ENCODE data around the gene TEX38. TPM values are rescaled to one million over a fixed set of nuclear protein-coding genes. Genes with fewer than 3 reads are reported as not detected.

The TEX38 gene
- total RNA-seq, 1 donor from 2014 or later, result 0.22 TPM

DNA sequence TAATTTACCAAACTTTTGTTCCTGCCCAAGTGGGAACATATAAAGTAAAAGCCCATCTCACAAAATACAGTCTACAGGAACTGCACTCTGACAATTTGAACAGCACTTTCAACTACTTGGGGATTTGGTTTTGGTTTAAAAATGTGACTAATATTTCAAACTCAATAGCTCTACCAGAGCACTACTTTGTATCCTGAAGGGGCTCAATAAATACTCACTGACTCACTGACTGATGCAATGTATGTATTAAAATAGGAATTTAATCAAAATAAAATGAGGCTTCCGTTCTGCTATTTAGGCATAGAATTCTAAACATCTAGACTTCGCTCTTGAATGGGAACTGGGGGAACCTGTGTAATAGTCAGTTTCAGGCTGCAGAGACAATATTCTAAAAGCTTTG lies 25.4 kb downstream of the TEX38 start:
- intact Hi-C loops (cut with micrococcal nuclease), result no loop called here
- Histone ChIP-seq H3K4me1 (peaks cover 23% of the 10 kb centered on the region), H3K27ac (replicated peaks) (no peak overlapping the region), H3K27me3 (ENCODE audit: low read depth) (no peaks in the 10 kb centered on the region), H3K36me3 (peaks cover 46% of the 10 kb centered on the region), H3K4me3 (no peak overlapping the region), H3K9me3 (replicated peaks) (no peaks in the 10 kb centered on the region)
- DNase-seq, result no peak
- TF ChIP-seq, protein P1, sequence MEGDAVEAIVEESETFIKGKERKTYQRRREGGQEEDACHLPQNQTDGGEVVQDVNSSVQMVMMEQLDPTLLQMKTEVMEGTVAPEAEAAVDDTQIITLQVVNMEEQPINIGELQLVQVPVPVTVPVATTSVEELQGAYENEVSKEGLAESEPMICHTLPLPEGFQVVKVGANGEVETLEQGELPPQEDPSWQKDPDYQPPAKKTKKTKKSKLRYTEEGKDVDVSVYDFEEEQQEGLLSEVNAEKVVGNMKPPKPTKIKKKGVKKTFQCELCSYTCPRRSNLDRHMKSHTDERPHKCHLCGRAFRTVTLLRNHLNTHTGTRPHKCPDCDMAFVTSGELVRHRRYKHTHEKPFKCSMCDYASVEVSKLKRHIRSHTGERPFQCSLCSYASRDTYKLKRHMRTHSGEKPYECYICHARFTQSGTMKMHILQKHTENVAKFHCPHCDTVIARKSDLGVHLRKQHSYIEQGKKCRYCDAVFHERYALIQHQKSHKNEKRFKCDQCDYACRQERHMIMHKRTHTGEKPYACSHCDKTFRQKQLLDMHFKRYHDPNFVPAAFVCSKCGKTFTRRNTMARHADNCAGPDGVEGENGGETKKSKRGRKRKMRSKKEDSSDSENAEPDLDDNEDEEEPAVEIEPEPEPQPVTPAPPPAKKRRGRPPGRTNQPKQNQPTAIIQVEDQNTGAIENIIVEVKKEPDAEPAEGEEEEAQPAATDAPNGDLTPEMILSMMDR (IDR thresholded peaks at IDR 0.05; ENCODE audit: borderline replicate concordance), result no peak

DNA sequence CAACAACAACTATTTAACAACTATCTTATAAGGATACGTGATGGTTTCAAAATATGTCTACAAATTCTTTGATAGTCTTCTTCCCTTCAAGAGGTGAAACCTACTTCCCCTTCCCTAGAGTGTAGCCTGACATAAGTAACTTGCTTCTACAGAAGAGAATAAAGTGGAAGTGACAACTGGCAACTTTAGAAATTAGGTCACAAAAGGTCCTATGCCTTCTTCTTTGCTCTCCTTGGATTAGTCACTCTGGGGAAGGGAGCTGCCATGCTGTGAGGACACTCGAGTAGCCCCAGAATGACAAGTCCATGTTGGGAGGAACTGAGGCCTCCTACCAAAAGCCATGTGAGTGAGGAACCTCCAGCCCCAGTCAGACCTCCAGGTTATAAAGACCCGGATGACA lies 28.0 kb downstream of the TEX38 start:
- peaks cover 68% of the 10 kb centered on the region for H3K36me3 ChIP-seq
- H3K9me3 ChIP-seq (replicated peaks), result no peaks in the 10 kb centered on the region
- H3K27me3 ChIP-seq (ENCODE audit: low read depth), result no peaks in the 10 kb centered on the region
- DNase-seq, result no peak
- H3K27ac ChIP-seq (replicated peaks), result no peak overlapping the region
- TF ChIP-seq, protein P1 (IDR thresholded peaks at IDR 0.05; ENCODE audit: borderline replicate concordance), result no peak
- peaks cover 17% of the 10 kb centered on the region for H3K4me1 ChIP-seq
- intact Hi-C loops (cut with micrococcal nuclease), result no loop called here
- H3K4me3 ChIP-seq, result no peak overlapping the region

DNA sequence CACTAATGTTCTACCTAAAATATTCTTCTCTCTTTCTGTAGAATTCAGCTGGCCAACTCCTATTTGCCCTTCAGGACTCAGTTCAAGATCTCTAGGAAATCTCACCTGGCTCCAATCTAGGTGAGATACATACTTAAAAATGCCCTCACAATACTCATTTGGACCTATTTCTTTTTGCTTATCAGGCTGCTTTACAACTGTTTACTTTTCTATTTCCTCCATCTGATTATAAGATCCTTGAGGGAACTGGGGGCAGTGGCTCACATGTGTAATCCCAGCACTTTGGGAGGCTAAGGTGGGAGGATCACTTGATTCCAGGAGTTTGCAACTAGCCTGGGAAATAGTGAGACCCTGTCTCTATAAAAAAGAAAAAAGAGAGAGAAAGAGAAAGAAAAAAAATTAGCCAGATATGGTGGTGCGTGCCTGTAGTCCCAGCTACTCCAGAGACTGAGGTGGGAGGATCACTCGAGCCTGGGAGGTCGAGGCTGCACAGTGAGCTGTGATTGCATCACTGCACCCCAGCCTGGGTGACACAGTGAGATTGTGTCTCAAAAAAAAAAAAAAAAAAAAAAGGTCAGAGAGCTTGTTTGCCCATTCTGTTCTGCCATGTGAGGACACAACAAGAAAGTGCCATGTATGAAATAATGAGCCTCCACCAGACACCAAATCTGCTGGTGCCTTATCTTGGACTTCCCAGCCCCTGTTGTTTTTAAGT lies 32.4 kb downstream of the TEX38 start:
- TF ChIP-seq, protein P1 (IDR thresholded peaks at IDR 0.05; ENCODE audit: borderline replicate concordance), result no peak
- Histone ChIP-seq H3K9me3 (replicated peaks) (no peaks in the 10 kb centered on the region), H3K27me3 (ENCODE audit: low read depth) (no peaks in the 10 kb centered on the region), H3K4me3 (no peak overlapping the region), H3K27ac (replicated peaks) (no peak overlapping the region), H3K36me3 (peaks cover 82% of the 10 kb centered on the region), H3K4me1 (peaks cover 17% of the 10 kb centered on the region)
- intact Hi-C loops (cut with micrococcal nuclease), result no loop called here
- no peak for DNase-seq

DNA sequence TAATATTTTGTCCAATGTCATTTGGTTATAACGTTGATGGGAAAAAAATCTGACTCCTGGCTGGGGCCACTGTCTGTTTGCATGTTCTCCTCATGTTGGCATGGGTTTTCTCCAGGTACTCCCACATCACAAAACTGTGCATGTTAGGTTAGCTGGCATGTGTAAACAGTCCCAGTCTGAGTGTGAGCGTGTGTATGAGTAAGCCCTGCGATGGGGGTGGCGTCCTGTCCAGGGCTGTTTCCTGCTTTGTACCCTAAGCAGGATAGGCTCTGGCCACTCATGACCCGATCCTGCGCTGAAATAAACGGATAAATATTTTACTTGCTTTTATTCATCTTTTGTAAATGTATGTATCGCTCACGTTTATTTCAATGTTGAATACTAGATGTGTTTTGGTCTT lies 33.8 kb downstream of the TEX38 start:
- Histone ChIP-seq H3K4me3 (no peak overlapping the region), H3K9me3 (replicated peaks) (no peaks in the 10 kb centered on the region), H3K27me3 (ENCODE audit: low read depth) (no peaks in the 10 kb centered on the region), H3K4me1 (peaks cover 17% of the 10 kb centered on the region), H3K27ac (replicated peaks) (no peak overlapping the region), H3K36me3 (peaks cover 89% of the 10 kb centered on the region)
- intact Hi-C loops (cut with micrococcal nuclease), result no loop called here
- TF ChIP-seq, protein P1 (IDR thresholded peaks at IDR 0.05; ENCODE audit: borderline replicate concordance), result no peak
- DNase-seq, result no peak

DNA sequence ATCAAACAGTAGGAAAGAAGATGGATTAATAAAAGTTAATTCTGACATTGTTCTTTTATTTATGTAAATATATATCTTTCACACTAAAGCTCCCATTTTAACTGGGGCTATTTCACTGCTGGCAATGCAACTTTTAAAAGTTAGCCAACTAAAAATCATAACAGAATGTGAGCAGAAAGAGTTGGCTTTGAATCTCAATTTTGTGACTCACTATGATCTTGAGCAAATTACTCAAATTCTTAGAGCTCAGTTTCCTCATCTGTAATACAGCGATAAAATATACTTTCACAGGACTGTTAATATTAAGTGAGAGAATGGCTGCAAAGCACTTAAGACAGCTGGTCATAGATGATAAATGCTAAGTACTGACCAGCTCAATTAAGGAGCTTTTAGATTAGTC lies 36.5 kb downstream of the TEX38 start:
- intact Hi-C loops (cut with micrococcal nuclease), result no loop called here
- TF ChIP-seq, protein P1 (IDR thresholded peaks at IDR 0.05; ENCODE audit: borderline replicate concordance), result no peak

More for the DNA sequence above, 36.5 kb downstream of the TEX38 start:
- no peak for DNase-seq
- Histone ChIP-seq H3K36me3 (peaks cover 90% of the 10 kb centered on the region), H3K27me3 (ENCODE audit: low read depth) (no peaks in the 10 kb centered on the region), H3K9me3 (replicated peaks) (no peaks in the 10 kb centered on the region), H3K4me3 (no peak overlapping the region), H3K27ac (replicated peaks) (no peak overlapping the region), H3K4me1 (peaks cover 6% of the 10 kb centered on the region)

All from left ventricle myocardium inferior (tissue), 1 donor.